Common myeloid progenitor, CD34-positive (primary cell): ENCODE data around the gene SLC2A9.

Source experiments
- CTCF ChIA-PET: fragments of 350-600 bp; sonication (Branson Sonifier 250); formaldehyde crosslinking; loops from one replicate; lab custom pipeline; 2021; ENCODE audit warnings: antibody characterized with exemption; lab: Charles Lee
- POLR2A ChIA-PET: fragments of 350-600 bp; sonication (Branson Sonifier 250); formaldehyde crosslinking; loops from one replicate; lab custom pipeline; 2021; ENCODE audit warnings: antibody characterized with exemption; lab: Charles Lee
- DNase-seq, 3 donors: peaks; one replicate each; pipeline versions ENCODE4 v3.0.0 to v3.0.0-alpha.2; 2013
- H3K27ac ChIP-seq, 2 experiments: 1 replicate in 1 of 2; 2 replicates in 1 of 2; pipeline ENCODE4 v1.7.0; 2013; ENCODE audit warnings: inconsistent platforms in 2 of 2, low read length in 2 of 2, mild to moderate bottlenecking in 2 of 2, low read depth in 1 of 2, moderate library complexity in 1 of 2; ENCODE audit not compliant: severe bottlenecking in 2 of 2, insufficient read depth in 1 of 2, poor library complexity in 1 of 2
- H3K27me3 ChIP-seq, 5 experiments: replicated peaks in 2 of 5; 1 replicate in 3 of 5; 2 replicates in 2 of 5; pipeline versions ENCODE4 v1.6.1 to v1.7.0; 2013; ENCODE audit warnings: low read length in 4 of 5, mild to moderate bottlenecking in 2 of 5, moderate library complexity in 2 of 5, inconsistent platforms in 1 of 5; ENCODE audit not compliant: insufficient read depth in 5 of 5, control insufficient read depth in 4 of 5
- H3K36me3 ChIP-seq, 4 experiments: 1 replicate in 2 of 4; 2 replicates in 2 of 4; pipeline versions ENCODE4 v1.6.1 to v1.7.0; 2013; ENCODE audit warnings: low read length in 3 of 4, control low read depth in 1 of 4, mild to moderate bottlenecking in 1 of 4; ENCODE audit not compliant: control insufficient read depth in 4 of 4, insufficient read depth in 4 of 4
- H3K4me1 ChIP-seq, 4 experiments: 1 replicate in 3 of 4; 2 replicates in 1 of 4; pipeline versions ENCODE4 v1.6.1 to v1.7.1; 2013; ENCODE audit warnings: low read length in 3 of 4, mild to moderate bottlenecking in 3 of 4, control low read depth in 1 of 4, inconsistent platforms in 1 of 4, moderate library complexity in 1 of 4; ENCODE audit not compliant: control insufficient read depth in 4 of 4, insufficient read depth in 4 of 4; ENCODE audit errors: control extremely low read depth in 1 of 4
- H3K4me3 ChIP-seq, 7 experiments: 1 replicate in 4 of 7; 2 replicates in 3 of 7; pipeline versions ENCODE4 v1.5.1 to v1.7.0; 2013; ENCODE audit warnings: mild to moderate bottlenecking in 7 of 7, low read length in 6 of 7, moderate library complexity in 6 of 7, inconsistent platforms in 2 of 7, low read depth in 2 of 7, control low read depth in 1 of 7; ENCODE audit not compliant: insufficient read depth in 4 of 7, control insufficient read depth in 1 of 7; ENCODE audit errors: extremely low read depth in 1 of 7
- H3K9me3 ChIP-seq, 5 experiments: 1 replicate in 4 of 5; 2 replicates in 1 of 5; pipeline versions ENCODE4 v1.6.1 to v1.7.1; 2013; ENCODE audit warnings: low read length in 4 of 5, mild to moderate bottlenecking in 2 of 5, inconsistent platforms in 1 of 5, low read depth in 1 of 5, moderate library complexity in 1 of 5; ENCODE audit not compliant: control insufficient read depth in 4 of 5, insufficient read depth in 2 of 5; ENCODE audit errors: control extremely low read depth in 1 of 5
- WGBS: methylation state at CpG from one replicate; pipeline ENCODE4 v1.1.5; 2013; ENCODE audit not compliant: insufficient coverage; 5-methylcytosine and 5-hydroxymethylcytosine counted together

SLC2A9 gene

GRCh38 chr4:9870165-9870790 lies 151.0 kb downstream of the SLC2A9 start:
- Histone ChIP-seq H3K36me3 (no peaks in the 10 kb centered on the region), H3K27ac (no peak overlapping the region), H3K27me3 (no peaks in the 10 kb centered on the region), H3K9me3 (peaks cover 0 to 2% (median 0%) of the 10 kb centered on the region in 5 experiments), H3K4me1 (no peaks in the 10 kb centered on the region), H3K4me3 (no peak overlapping the region)
- POLR2A ChIA-PET = no interaction called here
- no peak for DNase-seq
- CTCF ChIA-PET = interaction anchor here (1.0 kb wide), 1 partner anchor 22 kb away, joined by 3 read pairs; no protein-coding TSS in a partner anchor
- WGBS = 91% methylated on average over 8 of the region's 10 CpGs

DNA sequence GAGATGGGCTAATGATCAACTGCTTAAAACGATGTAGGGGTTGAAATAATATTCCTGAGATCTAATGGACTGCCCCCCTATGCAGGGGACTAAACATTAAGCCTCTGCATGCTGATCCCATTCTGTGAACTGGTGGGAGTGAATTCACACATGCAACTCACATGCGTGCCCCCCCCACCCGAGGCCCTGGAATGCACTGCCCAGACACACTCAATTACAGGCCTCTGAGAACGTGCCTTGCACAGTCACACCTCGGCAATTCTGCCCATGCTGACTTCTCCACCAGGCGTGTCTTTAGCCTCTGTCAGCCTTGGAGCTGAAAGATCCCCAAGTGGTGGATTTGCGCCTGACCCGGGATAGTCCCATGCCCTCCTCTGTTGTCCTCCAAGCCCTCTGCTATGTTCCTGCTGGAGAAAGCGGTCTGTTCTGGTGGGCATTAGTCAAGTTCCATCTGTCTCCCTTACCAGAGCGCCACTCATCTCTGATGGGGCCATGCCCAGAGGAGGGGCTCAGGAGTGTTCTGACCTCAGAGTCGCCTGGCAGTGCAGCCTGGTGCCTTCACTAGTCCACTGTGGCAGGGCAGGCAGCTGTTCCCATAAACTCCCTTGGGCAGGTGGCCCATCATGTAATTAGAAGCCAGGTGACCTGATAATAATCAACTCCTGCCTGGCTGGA lies 153.4 kb downstream of the SLC2A9 start:
- ChIA-PET CTCF (no interaction called here), POLR2A (no interaction called here)
- H3K27ac ChIP-seq = no peak overlapping the region
- H3K27me3 ChIP-seq = no peaks in the 10 kb centered on the region
- WGBS = 95% methylated on average over 7 of the region's 11 CpGs
- H3K36me3 ChIP-seq = no peaks in the 10 kb centered on the region
- no peaks in the 10 kb centered on the region for H3K9me3 ChIP-seq
- no peak for DNase-seq
- H3K4me1 ChIP-seq = no peaks in the 10 kb centered on the region
- no peak overlapping the region for H3K4me3 ChIP-seq

DNA sequence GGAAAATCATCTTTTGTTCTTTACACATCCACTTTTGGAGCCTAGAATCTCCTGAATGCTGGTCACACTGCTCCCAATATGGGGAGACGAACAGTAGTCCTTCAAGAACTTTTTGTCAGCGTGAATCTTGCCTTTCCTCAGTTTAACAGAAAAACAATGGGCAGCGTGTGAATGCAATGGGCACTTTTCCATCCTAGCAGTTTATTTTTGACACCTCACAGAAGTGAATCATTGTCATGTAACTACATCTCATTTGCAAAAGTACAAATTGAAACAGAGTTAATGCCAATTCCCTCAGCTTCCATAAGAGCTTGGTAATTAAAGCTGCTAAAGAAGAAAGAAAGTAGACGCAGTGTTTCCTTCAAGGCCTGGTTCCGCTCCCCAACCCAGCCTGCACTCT lies 154.4 kb downstream of the SLC2A9 start:
- CTCF ChIA-PET = no interaction called here
- Histone ChIP-seq H3K4me3 (no peak overlapping the region), H3K4me1 (no peaks in the 10 kb centered on the region), H3K27me3 (no peaks in the 10 kb centered on the region), H3K27ac (no peak overlapping the region), H3K36me3 (no peaks in the 10 kb centered on the region), H3K9me3 (no peaks in the 10 kb centered on the region)
- 100% methylated on average over 4 of the region's 5 CpGs for WGBS
- POLR2A ChIA-PET = no interaction called here
- no peak for DNase-seq

DNA sequence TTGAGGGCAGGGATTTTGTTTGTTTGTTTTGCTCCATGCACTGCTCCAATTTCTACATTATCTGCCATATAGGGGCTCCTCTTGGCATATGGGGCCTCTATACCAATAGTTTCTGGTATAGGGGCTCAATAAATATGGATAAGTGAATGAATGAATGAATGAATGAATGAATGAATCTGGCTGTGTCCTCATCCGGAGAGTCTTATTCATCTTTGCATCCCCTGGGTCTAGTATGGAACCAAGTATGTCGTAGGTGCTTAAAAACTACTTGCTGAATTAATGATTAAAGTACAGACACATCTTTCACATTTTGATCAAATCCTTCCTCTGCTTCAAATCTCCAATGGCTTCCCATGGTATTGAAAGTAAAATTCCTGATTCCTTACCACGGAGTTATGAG lies 159.7 kb downstream of the SLC2A9 start:
- H3K4me3 ChIP-seq = no peak overlapping the region
- no peaks in the 10 kb centered on the region for H3K4me1 ChIP-seq
- no peak for DNase-seq
- peaks cover 0 to 5% (median 0%) of the 10 kb centered on the region in 5 experiments for H3K9me3 ChIP-seq
- H3K36me3 ChIP-seq = no peaks in the 10 kb centered on the region
- CTCF ChIA-PET = no interaction called here
- H3K27me3 ChIP-seq = no peaks in the 10 kb centered on the region
- H3K27ac ChIP-seq = no peak overlapping the region
- WGBS = 80% methylated on average over 1 of the region's 3 CpGs
- POLR2A ChIA-PET = no interaction called here

- no peak overlapping the region for H3K27ac ChIP-seq
- H3K36me3 ChIP-seq = no peaks in the 10 kb centered on the region
- CTCF ChIA-PET = no interaction called here
- no peak overlapping the region for H3K4me3 ChIP-seq
- H3K4me1 ChIP-seq = no peaks in the 10 kb centered on the region
- H3K27me3 ChIP-seq = no peaks in the 10 kb centered on the region
- 95% methylated on average over 6 of the region's 6 CpGs for WGBS
- POLR2A ChIA-PET = no interaction called here
- no peak for DNase-seq
- peaks cover 0 to 12% (median 1%) of the 10 kb centered on the region in 5 experiments for H3K9me3 ChIP-seq
Measured at GRCh38 chr4:9859810-9860209, 161.5 kb downstream of the SLC2A9 start.

DNA sequence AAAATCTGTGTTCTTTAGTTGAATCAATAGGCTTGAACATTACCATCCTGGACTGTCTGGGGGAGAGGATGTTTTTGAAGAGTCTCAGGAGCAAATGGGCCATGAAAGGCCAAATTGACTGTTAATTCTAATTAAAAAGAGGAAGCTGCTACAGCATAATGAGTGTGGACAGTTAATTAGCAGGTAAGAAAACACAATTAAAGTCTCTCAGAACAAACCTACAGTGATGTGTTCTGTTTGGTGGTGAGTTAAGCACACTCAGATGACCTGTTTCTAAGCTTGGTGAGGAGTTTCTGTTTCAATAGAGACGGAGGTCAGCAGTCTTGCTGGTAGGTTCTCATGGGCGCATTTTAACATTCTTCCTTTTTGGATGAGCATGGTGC lies 171.8 kb downstream of the SLC2A9 start:
- ChIA-PET CTCF (no interaction called here), POLR2A (no interaction called here)
- 95% methylated on average over 2 of the region's 2 CpGs for WGBS
- DNase-seq = no peak
- Histone ChIP-seq H3K4me3 (no peak overlapping the region), H3K9me3 (peaks cover 0 to 5% (median 1%) of the 10 kb centered on the region in 5 experiments), H3K27me3 (no peaks in the 10 kb centered on the region), H3K4me1 (no peaks in the 10 kb centered on the region), H3K27ac (no peak overlapping the region), H3K36me3 (no peaks in the 10 kb centered on the region)

DNA sequence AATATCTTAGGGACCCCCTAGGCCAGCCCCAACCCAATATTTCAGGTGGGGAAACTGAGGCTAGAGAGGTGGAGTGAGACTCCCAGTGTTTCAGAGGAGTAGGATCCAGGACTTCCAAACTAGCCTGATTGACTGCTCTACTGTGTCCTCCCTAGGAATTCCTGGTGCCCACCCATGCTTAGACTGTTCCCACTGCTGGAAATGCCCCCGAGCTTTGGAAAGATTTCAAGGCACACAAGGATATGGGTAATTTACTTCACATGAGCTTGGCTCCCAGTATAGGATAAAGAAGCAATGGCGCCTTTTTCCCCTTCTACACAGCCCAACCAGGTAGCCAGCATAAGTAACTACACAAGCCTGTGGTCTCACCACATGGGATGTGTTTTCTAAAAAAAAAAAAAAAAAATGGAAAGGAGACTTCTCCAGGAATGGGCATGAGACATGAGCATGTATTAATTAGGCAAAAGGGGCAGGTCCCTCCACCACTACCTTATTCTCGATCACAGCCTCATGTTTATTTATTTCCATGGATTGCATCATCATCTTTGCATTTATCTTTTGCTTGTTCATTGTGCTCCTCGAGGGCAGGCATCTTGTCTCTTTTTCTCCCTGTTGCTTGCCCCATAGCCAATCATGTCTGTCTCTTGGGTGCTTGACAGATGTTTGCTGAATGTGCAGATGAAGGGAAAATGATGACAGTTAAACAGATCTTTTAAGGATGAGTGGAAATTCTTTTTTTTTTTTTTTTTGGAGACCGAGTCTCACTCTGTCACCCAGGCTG lies 173.1 kb downstream of the SLC2A9 start:
- H3K4me3 ChIP-seq = no peak overlapping the region
- POLR2A ChIA-PET = no interaction called here
- H3K36me3 ChIP-seq = no peaks in the 10 kb centered on the region
- no peaks in the 10 kb centered on the region for H3K27me3 ChIP-seq
- CTCF ChIA-PET = interaction anchor here (1.8 kb wide), 1 partner anchor 23 kb away, joined by 3 read pairs; no protein-coding TSS in a partner anchor
- no peaks in the 10 kb centered on the region for H3K4me1 ChIP-seq
- peaks cover 0 to 5% (median 0%) of the 10 kb centered on the region in 5 experiments for H3K9me3 ChIP-seq
- no peak overlapping the region for H3K27ac ChIP-seq
- no peak for DNase-seq
- 100% methylated on average over 2 of the region's 5 CpGs for WGBS
